GM21723 (cell line): Measurements from ENCODE around the gene UBN2.
A peak's percentile ranks its signal among the peaks of the same experiment; 100 is the strongest.
"Not testable (repeated sequence)": the region's sequence is repeated elsewhere in the genome, so short reads cannot be mapped to it uniquely, and the experiment has no call there.

Experiments used
- ATAC-seq: cut with Tn5 transposase; IDR thresholded peaks from one replicate; pipeline ENCODE4 v1.9.1; 2021; ENCODE audit warnings: mild to moderate bottlenecking, moderate library complexity; ENCODE audit not compliant: unreplicated experiment

UBN2 gene

GRCh38 chr7:139294241-139294640, 63.2 kb downstream of the UBN2 start:
- ATAC-seq = no peak

- ATAC-seq = no peak
These were observed 64.0 kb downstream of the UBN2 start for GRCh38 chr7:139294951-139295575.

- ATAC-seq = no peak
These were observed 66.8 kb downstream of the UBN2 start for GRCh38 chr7:139297795-139298194.

GRCh38 chr7:139299296-139299695, 68.3 kb downstream of the UBN2 start:
- ATAC-seq = no peak

- no peak for ATAC-seq
These were observed 69.4 kb downstream of the UBN2 start for GRCh38 chr7:139300390-139300789.

- ATAC-seq = no peak
These were observed 73.5 kb downstream of the UBN2 start for GRCh38 chr7:139304517-139304916.

- ATAC-seq = no peak
These were observed 87.0 kb downstream of the UBN2 start for GRCh38 chr7:139317939-139318505.

- no peak for ATAC-seq
These were observed 90.2 kb downstream of the UBN2 start for GRCh38 chr7:139321071-139321745.

GRCh38 chr7:139324709-139325108, 93.7 kb downstream of the UBN2 start:
- not testable (repeated sequence) for ATAC-seq

- no peak for ATAC-seq
These were observed 97.3 kb downstream of the UBN2 start for GRCh38 chr7:139328375-139328774.

- ATAC-seq = no peak
These were observed 98.1 kb downstream of the UBN2 start for GRCh38 chr7:139329119-139329518.

GRCh38 chr7:139330333-139331030, 99.4 kb downstream of the UBN2 start:
- ATAC-seq = no peak

- no peak for ATAC-seq
These were observed 101.8 kb downstream of the UBN2 start for GRCh38 chr7:139332697-139333359.

GRCh38 chr7:139333443-139333842, 102.4 kb downstream of the UBN2 start:
- not testable (repeated sequence) for ATAC-seq

GRCh38 chr7:139334399-139335150, 103.5 kb downstream of the UBN2 start:
- ATAC-seq = no peak

- no peak for ATAC-seq
These were observed 108.0 kb downstream of the UBN2 start for GRCh38 chr7:139339025-139339424.

GRCh38 chr7:139339698-139340036, 108.6 kb downstream of the UBN2 start:
- ATAC-seq = no peak

GRCh38 chr7:139340037-139340807, 109.2 kb downstream of the UBN2 start:
- peak; percentile 82 for ATAC-seq

GRCh38 chr7:139340808-139341057, 109.7 kb downstream of the UBN2 start:
- no peak for ATAC-seq
